AG20443 (cell line): Measurements from ENCODE around the gene IQUB.
A peak's percentile ranks its signal among the peaks of the same experiment; 100 is the strongest.
"Not testable (repeated sequence)": the region's sequence is repeated elsewhere in the genome, so short reads cannot be mapped to it uniquely, and the experiment has no call there.

Experiments used
- DNase-seq: peaks from one replicate; pipeline ENCODE4 v3.0.0; 2012; ENCODE audit warnings: low spot score, mixed read lengths

IQUB gene

GRCh38 chr7:123534383-123535260 lies at the start of gene IQUB:
TSS of gene IQUB (minus strand) at chr7:123534595. CDS start at chr7:123512340, 22,255 bp downstream.
- DNase-seq: peak; percentile 99

- no peak for DNase-seq
Observed at GRCh38 chr7:123583821-123584220, 49.4 kb upstream of the IQUB start.

GRCh38 chr7:123581162-123581459 lies 46.7 kb upstream of the IQUB start:
- no peak for DNase-seq

- DNase-seq: peak; percentile 53
Observed at GRCh38 chr7:123580406-123581161, 46.2 kb upstream of the IQUB start.

- DNase-seq: no peak
Observed at GRCh38 chr7:123579416-123579815, 45.0 kb upstream of the IQUB start.

GRCh38 chr7:123573896-123574467 lies 39.6 kb upstream of the IQUB start:
- no peak for DNase-seq

DNA sequence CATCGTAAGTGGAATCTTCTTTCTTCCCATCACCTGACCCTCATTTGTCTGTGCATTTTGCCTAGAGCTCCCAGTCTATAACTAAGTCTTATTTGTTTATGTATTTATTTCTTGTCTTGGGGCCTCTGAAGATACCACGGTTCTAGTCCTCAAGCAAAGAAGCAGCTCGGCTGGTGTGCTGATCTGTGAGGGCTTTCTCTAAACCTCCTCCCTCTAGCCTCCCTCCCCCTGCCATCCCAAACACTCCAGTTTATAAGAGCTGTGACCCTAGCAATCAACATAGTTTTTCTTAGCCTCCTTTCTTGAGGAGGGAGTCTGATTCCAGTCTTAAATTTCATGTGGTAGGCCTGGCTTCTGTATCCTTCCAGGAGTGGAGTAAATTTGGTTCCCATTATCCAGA lies 38.9 kb upstream of the IQUB start:
- DNase-seq: no peak

GRCh38 chr7:123571684-123572083 lies 37.3 kb upstream of the IQUB start:
- DNase-seq: no peak

DNA sequence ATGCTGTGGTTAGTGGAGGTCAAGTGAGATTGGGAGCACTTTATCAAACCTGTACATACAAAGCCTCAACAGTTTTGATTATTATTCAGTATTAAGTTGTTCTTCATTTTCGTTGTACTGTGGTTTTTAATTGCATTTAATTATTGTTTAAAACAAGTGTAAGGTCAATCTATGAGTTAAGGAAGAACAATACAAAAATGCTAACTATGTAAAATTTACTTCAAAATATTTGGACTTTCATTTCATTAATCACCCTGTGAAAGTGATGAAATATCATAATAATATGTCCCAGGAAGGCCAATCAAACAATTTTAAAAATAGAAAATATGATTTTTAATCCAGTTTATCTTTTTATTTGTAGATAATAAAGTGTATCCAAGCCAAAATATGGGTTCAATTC lies 36.8 kb upstream of the IQUB start:
- no peak for DNase-seq

- no peak for DNase-seq
Observed at GRCh38 chr7:123570390-123571182, 36.2 kb upstream of the IQUB start.

GRCh38 chr7:123569352-123570010 lies 35.1 kb upstream of the IQUB start:
- DNase-seq: no peak

DNA sequence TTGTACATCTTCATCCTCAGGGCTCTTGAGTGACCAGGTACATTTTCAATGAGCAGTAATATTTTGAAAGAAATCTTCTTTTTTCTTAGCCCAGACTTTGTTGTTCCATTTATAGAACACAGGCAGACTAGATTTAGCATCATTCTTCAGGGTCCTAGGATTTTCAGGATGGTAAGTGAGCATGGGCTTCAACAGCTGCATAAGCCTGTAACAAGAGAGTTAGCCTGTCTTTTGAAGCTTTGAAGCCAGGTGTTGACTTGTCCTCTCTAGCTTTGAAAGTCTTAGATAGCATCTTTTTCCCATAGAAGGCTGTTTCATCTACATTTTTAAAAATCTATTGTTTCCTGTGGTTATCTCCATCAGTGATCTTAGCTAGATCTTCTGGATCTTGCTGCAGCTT lies 27.7 kb upstream of the IQUB start:
- no peak for DNase-seq

DNA sequence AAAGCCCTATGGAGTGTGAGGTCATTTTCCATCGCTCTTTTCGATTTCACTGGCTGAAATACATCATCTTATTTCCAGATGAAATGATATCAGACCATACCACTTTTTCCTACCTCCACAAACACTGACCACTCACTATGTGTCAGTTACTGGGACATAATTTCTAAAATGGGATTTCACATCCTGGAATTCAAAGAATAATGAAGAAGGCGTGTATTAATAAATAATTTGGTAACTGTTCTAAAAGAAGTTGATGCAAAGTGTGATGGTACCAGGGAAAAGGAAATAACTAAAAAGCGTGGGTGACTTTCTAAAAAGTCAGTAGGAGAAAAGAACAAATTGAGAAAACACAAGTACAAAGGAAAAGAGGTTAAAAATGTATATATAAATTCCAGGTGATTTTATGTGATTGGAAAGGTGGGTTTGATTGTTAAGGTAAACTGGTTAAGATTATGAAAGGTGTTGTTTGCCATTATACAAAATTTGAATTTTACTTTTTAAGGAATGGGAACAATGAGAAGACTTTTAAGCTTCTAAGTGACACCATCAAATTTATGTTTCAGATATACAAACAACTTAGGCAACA lies 24.0 kb upstream of the IQUB start:
- DNase-seq: no peak

GRCh38 chr7:123557398-123558288 lies 23.2 kb upstream of the IQUB start, which contains the start of gene NDUFA5:
TSS of gene NDUFA5 (minus strand) at chr7:123557818. CDS start at chr7:123557795, 23 bp downstream.
- DNase-seq: peak; percentile 96

DNA sequence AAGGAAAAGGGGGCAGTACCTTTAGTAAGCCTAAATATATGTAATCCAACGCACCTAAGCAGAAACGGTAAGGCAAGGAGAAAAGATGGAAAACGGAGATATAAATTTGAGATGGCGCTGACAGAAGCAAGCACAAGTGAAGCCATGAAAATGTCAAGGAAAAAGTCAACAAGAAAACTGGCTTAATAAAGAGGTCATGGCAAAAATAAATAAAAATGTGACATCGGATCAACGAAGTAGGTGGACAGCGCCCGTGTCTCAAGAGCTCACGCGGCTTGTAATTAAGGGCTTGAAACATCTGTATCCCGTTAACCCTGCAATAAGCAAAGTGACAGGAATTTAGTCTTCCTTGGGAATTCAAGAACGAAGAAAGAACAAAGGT lies 22.6 kb upstream of the IQUB start:
- peak; percentile 16 for DNase-seq

- DNase-seq: no peak
Observed at GRCh38 chr7:123555484-123555883, 21.1 kb upstream of the IQUB start.

- no peak for DNase-seq
Observed at GRCh38 chr7:123553159-123553558, 18.8 kb upstream of the IQUB start.

DNA sequence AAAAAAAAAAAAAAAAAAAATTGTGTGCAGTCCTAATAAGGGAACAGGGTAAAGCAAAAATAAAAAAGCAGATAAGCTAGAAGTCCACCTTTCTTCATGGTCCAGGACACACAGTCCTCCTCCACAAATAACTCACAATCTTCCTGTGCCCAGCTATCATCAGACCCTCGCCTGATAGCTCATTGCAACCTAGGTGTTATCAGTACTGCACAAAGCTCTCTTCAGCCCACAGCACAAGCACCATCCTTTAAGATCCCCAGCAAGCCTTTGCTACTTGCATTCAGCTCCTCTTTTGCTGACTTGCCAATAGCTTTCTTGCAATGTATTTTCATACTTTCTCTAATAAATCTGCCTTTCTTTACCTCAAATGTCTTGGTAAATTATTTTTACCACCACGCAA lies 18.2 kb upstream of the IQUB start:
- no peak for DNase-seq

DNA sequence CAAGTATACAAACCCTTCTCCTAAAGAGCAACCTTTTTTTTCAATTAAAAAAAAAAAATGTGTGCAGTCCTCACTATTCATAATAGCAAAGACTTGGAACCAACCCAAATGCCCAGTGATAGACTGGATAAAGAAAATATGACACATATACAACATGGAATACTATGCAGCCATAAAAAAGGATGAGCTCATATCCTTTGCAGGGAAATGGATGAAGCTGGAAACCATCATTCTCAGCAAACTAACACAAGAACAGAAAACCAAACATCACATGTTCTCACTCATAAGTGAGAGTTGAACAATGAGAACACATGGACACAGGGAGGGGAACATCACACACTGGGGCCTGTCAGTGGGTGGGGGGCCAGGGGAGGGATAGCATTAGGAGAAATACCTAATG lies 17.7 kb upstream of the IQUB start:
- not testable (repeated sequence) for DNase-seq

- no peak for DNase-seq
Observed at GRCh38 chr7:123548406-123548805, 14.0 kb upstream of the IQUB start.
